NT2/D1 (cell line): ENCODE data around the gene DICER1.

Source experiments
- DNase-seq: peaks from one replicate; pipeline ENCODE4 v3.0.0-alpha.2; 2011; ENCODE audit warnings: low read depth, low spot score
- H3K27me3 ChIP-seq: 2 replicates; pipeline ENCODE4 v1.6.0; 2011; ENCODE audit warnings: mild to moderate bottlenecking; ENCODE audit not compliant: insufficient read length, insufficient read depth
- H3K36me3 ChIP-seq: 2 replicates; pipeline ENCODE4 v1.6.1; 2011; ENCODE audit warnings: mild to moderate bottlenecking, low read length, mixed read lengths; ENCODE audit not compliant: insufficient read depth, insufficient read length
- H3K4me1 ChIP-seq: 2 replicates; pipeline ENCODE4 v1.5.1; 2011; ENCODE audit not compliant: insufficient read depth, insufficient read length
- H3K4me3 ChIP-seq: 2 replicates; pipeline ENCODE4 v1.5.1; 2011; ENCODE audit warnings: low read depth; ENCODE audit not compliant: insufficient read length
- H3K9ac ChIP-seq: 2 replicates; pipeline ENCODE4 v1.6.0; 2011; ENCODE audit warnings: low read depth; ENCODE audit not compliant: insufficient read length
- H3K9me3 ChIP-seq: 2 replicates; pipeline ENCODE4 v1.5.1; 2011; ENCODE audit warnings: mild to moderate bottlenecking, low read length; ENCODE audit not compliant: insufficient read depth
- SUZ12 ChIP-seq: IDR thresholded peaks from 2 replicates; pipeline ENCODE4 v1.6.1; 2011; ENCODE audit not compliant: insufficient read length, insufficient read depth; ENCODE audit errors: extremely low read depth
- YY1 ChIP-seq: IDR thresholded peaks from 2 replicates; pipeline ENCODE4 v1.6.1; 2011; ENCODE audit not compliant: insufficient read length, insufficient read depth
- ZNF274 ChIP-seq: IDR thresholded peaks from 2 replicates; pipeline ENCODE4 v1.6.1; 2011; ENCODE audit warnings: mild to moderate bottlenecking, low read depth, low read length

DICER1 gene

GRCh38 chr14:95073947-95074346 lies 83.4 kb downstream of the DICER1 start:
- H3K4me1 ChIP-seq = peaks cover 3% of the 10 kb centered on the region
- no peak for DNase-seq
- TF ChIP-seq SUZ12 = no peak
- no peak for TF ChIP-seq YY1
- TF ChIP-seq ZNF274 = no peak
- no peaks in the 10 kb centered on the region for H3K27me3 ChIP-seq
- H3K9me3 ChIP-seq = no peaks in the 10 kb centered on the region
- H3K9ac ChIP-seq = no peak overlapping the region
- no peak overlapping the region for H3K4me3 ChIP-seq
- H3K36me3 ChIP-seq = no peaks in the 10 kb centered on the region

DNA sequence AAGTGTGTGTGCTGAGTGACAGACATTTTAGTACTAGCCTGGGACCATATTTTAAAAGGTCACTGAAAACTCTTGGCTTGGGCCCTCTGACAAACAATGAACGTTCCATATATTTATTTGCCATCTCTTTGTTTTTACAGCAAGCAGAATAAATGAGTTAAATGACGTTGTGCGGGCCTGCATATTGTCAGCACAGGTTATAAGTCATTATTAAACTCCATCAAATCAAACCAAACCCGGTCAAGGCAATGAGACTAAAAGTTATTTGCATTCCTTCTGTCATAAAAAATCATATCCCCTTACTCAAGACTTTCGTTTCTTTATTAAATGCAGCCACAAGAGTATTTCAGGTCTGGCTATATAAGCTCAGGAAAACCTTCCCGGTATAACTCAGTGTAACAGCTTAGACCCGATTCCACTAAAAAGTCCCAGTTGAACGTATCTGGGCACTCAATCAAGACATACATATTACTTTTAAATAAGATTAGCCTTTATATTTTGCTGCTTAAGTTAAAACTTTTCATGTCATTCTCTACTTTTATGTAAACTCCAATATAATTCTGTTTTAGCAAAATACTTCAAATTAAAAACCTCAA lies 84.9 kb downstream of the DICER1 start:
- Histone ChIP-seq H3K9me3 (no peaks in the 10 kb centered on the region), H3K9ac (no peak overlapping the region), H3K27me3 (no peaks in the 10 kb centered on the region), H3K36me3 (no peaks in the 10 kb centered on the region), H3K4me3 (no peak overlapping the region), H3K4me1 (peaks cover 3% of the 10 kb centered on the region)
- no peak for TF ChIP-seq SUZ12
- TF ChIP-seq YY1 = no peak
- no peak for TF ChIP-seq ZNF274
- no peak for DNase-seq

DNA sequence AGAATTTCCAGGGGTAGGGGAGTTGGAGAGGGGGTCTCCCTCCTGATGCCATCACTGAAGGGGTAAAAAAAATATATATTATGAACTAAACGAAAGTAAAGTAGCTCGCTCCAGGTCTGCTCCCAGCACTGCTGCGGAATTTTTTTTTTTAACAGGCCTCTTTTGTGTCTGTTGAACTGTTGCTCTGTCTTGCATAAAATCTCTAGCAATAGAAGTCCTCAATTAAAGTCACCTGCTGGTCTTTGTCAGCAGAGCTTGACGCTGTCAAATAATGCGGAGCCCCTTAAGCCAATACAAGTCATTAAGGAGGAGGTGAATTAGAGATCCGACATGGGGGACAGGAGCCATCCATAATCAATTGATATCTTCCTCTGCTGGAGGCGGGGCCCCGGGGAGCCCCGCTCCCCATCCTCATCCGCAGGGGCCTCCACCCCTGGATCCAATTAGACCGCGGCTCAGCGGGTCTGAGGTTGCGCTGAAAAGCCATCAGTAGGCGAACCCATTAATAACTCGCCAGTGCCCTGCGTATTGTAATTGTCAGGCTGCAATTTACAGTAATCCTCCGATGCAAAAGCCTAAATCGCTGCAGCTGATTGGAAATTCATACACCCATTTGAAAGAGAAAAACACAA lies 85.6 kb downstream of the DICER1 start:
- TF ChIP-seq ZNF274 = no peak
- no peak for TF ChIP-seq YY1
- TF ChIP-seq SUZ12 = no peak
- no peaks in the 10 kb centered on the region for H3K27me3 ChIP-seq
- no peak for DNase-seq
- H3K36me3 ChIP-seq = no peaks in the 10 kb centered on the region
- H3K4me1 ChIP-seq = peaks cover 3% of the 10 kb centered on the region
- H3K4me3 ChIP-seq = no peak overlapping the region
- H3K9me3 ChIP-seq = no peaks in the 10 kb centered on the region
- no peak overlapping the region for H3K9ac ChIP-seq

DNA sequence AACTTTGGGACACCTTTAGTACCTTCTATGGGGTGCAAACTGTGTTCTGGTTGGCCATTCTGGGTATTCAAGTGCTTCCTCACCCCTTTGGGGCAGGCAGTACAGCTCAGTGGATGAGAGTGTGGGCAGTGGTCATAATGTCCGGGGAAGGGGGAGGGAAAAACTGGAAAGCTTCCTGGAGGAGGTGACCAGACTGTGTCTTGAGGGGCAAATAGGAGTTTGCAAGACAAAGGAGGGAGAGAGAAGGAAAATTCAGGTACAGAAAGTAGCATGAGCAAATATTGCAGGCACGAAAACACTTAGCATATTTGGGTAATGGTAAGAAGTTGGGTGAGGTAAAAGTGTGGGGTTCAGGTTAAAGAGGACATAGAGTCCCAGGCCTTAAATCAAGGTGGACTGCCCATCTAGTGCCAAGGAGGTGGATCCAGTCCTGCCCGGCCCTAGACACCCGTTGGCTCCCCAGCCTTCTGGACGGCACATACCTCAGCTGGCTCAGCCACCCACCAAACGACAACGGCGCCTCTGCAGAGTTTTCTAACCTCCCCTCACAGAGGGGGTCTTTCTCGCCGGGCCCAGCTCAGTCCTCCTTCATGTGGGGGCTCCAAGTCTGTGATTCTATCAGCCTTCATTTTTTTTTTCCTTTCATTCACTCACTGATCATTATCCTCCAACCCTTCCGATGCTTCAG lies 86.4 kb downstream of the DICER1 start:
- TF ChIP-seq SUZ12 (no peak), ZNF274 (no peak), YY1 (no peak)
- Histone ChIP-seq H3K36me3 (no peaks in the 10 kb centered on the region), H3K4me1 (peaks cover 3% of the 10 kb centered on the region), H3K9me3 (no peaks in the 10 kb centered on the region), H3K4me3 (no peak overlapping the region), H3K9ac (no peak overlapping the region), H3K27me3 (no peaks in the 10 kb centered on the region)
- DNase-seq = no peak

- H3K36me3 ChIP-seq = no peaks in the 10 kb centered on the region
- peaks cover 3% of the 10 kb centered on the region for H3K4me1 ChIP-seq
- no peak for DNase-seq
- H3K9ac ChIP-seq = no peak overlapping the region
- no peak overlapping the region for H3K4me3 ChIP-seq
- no peaks in the 10 kb centered on the region for H3K9me3 ChIP-seq
- H3K27me3 ChIP-seq = no peaks in the 10 kb centered on the region
- TF ChIP-seq ZNF274 (no peak), SUZ12 (no peak), YY1 (no peak)
Observed at GRCh38 chr14:95069547-95069946, 87.8 kb downstream of the DICER1 start.

DNA sequence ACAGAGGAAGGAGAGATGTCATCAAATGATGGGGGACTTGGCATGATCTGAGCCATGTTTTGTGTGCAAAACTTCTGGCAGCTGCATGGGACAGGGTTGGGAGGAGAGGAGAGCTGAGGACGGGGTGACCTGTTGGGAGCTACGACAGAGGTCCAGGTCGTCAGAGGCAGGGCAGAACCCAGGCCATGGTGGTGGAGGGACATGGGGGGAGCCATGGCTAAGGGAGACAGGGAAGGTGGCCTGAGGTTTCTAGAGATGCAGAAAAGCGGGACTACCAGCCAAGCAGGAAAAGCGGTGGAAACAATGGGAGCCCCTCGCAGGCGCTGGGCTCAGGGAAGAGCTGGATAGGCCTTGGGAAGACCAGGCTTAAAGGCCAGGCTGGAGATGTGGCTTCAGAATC lies 88.3 kb downstream of the DICER1 start:
- H3K9me3 ChIP-seq = no peaks in the 10 kb centered on the region
- H3K27me3 ChIP-seq = no peaks in the 10 kb centered on the region
- DNase-seq = no peak
- TF ChIP-seq ZNF274 (no peak), SUZ12 (no peak), YY1 (no peak)
- peaks cover 3% of the 10 kb centered on the region for H3K4me1 ChIP-seq
- H3K4me3 ChIP-seq = no peak overlapping the region
- no peak overlapping the region for H3K9ac ChIP-seq
- H3K36me3 ChIP-seq = no peaks in the 10 kb centered on the region

DNA sequence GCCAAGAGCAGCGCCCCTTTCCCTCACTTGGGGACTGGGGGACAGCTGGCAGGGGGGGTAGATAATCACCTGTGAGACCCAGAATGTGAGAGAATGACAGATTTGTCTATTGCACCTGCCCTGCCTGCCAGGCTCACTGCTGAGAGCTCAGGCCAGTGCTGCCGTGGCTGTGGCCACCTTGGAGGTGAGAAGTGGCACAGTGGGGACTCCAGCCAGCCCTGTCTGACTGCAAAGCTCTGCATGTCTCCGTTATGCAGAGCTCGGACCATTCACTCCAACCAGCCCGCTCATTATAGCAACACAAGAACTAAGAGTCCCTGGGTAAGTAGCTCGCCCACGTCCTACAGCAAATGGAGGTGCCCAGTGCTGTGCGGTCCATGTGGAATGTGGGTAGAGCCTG lies 88.8 kb downstream of the DICER1 start:
- TF ChIP-seq YY1 (no peak), SUZ12 (no peak), ZNF274 (no peak)
- Histone ChIP-seq H3K27me3 (no peaks in the 10 kb centered on the region), H3K4me1 (peaks cover 3% of the 10 kb centered on the region), H3K9ac (no peak overlapping the region), H3K9me3 (no peaks in the 10 kb centered on the region), H3K36me3 (no peaks in the 10 kb centered on the region), H3K4me3 (no peak overlapping the region)
- no peak for DNase-seq
